Islet of Langerhans (tissue), 1 donor: ENCODE data around the gene TKFC.

ENCODE experiments used
- FAIRE-seq: peaks from one replicate; lab custom pipeline; 2011; peaks lifted over from hg19 to GRCh38; lab: Jason Lieb, UNC

TKFC gene

DNA sequence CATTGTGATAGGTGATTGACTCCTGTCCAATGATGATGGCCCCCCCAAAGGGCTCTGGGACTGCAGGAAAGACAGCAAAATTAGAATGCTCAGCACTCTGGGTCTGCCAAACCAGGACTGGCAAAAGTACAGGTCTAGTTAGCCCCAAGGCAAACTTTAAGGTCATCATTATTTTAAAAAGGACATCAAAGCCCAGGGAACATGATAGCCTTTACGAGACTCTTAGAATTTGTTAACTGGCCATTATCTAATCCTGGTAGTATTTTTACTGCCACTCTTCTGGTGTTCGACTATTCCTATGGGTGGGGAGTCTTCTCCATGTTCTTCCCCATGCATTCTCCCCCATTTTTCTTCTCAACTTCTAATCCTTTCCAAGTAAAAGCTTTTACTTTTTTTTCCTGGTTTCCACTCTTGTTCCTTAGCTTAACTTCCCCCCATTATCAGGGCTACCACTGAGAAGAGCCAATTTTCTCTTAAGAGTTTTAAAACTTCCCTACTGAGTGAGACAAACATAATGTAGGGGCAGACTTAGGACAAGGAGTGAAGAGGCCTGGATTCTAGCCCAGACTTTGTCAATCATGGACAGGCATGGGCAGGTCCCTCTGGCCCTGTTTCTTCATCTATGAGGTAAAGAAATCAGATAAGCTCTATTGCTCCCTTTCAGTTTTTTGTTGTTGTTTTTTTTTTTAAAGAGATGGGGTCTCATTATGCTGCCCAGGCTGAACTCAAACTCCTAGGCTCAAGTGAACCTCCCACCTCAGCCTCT is 7.2 kb upstream of the TKFC start:
- no peak for FAIRE-seq

DNA sequence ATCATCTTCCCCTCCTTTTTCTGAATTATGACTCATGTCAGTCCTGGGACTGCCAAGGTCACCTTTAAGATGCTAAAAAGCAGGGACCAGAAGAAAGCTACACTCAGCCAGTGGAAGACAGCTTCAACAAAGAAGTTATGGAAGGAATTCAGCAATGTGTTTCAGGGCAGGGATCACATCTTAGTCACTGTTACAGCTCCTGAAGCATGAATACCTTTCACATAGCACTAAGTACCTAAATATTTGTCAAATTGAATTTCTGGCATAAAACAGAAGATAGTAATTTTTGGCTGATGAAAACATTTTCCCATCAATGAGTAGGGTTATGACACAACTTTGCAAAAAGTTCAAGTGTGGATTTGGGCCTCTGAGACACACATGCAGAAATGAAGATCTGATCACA is 5.4 kb upstream of the TKFC start:
- FAIRE-seq = no peak

DNA sequence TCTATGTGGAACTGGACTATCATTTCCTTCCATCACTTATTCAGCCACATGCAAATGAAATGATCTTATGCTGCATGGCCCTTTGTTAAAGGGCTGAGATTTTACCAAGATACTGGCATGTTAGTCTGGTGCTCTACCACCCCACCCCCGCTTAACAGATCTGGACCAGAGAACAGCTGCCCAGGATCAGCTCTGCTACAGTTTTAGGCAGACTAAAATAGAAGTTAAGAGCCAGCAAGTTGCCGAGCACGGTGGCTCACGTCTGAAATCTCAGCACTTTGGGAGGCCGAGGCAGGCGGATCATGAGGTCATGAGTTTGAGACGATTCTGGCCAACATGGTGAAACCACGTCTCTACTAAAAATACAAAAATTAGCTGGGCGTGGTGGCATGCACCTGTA is 4.7 kb upstream of the TKFC start:
- no peak for FAIRE-seq

DNA sequence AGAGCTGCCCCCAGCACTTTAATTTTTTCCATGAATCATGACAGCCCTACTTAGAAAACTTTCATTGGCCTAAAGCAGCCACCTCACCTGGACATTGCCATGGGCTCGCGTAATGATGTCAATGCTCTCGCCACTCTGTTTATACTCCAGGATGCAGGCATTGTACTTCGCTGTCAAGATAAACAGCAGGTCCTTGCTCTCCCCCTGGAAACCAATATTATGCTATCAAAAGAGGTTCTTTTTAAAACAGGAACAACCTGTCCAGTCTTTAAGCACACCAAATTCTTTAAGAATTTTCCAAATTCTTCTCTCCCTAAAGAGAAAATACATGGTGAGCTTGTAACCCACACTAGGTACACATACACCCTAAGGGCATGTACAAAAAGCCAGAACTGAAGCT is 3.2 kb upstream of the TKFC start:
- no peak for FAIRE-seq

DNA sequence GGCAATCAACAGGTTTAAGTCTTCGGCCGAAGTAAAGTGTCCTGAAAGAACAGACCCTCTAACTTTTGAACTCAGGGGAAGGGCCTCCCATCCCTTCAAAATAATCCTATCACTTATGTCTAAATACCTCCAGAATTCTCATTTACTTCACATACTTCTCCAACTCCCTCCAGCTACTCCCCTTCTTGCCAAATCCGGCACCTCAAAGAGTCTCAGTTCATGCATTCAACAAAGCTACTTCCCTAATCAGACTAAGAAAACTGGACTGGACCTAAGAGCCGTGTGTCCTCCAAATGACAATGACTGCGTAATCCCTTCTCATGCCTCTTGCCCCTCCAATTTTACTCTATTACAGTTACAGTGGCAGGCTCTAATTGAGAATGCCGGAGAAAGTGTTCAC is 1.4 kb upstream of the TKFC start:
- FAIRE-seq = no peak

DNA sequence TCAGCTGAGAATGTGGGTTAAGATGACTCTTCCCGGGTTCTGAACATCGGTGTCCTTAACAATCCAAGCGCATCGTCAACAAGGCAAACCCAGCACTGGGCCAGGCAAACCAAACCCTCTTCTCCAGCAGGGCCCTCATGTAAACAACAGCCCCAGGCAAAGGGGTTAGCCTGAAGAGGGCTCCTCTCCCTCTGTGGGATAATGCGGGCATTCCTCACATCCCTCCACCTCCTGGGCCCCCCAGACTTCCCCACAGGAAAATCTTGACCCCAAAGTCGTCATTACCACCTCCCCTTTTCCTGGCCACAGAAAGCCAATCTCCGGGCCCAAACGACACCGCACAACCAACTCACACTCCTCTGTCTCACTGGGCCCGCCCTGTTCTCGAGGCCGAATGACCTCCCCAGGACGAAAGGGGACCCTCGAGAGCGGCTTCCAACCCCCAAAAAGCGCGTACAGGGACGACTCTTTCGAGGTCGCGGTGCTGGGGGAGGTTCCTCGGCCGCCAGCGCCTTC is 689 bp upstream of the TKFC start:
- FAIRE-seq = no peak

DNA sequence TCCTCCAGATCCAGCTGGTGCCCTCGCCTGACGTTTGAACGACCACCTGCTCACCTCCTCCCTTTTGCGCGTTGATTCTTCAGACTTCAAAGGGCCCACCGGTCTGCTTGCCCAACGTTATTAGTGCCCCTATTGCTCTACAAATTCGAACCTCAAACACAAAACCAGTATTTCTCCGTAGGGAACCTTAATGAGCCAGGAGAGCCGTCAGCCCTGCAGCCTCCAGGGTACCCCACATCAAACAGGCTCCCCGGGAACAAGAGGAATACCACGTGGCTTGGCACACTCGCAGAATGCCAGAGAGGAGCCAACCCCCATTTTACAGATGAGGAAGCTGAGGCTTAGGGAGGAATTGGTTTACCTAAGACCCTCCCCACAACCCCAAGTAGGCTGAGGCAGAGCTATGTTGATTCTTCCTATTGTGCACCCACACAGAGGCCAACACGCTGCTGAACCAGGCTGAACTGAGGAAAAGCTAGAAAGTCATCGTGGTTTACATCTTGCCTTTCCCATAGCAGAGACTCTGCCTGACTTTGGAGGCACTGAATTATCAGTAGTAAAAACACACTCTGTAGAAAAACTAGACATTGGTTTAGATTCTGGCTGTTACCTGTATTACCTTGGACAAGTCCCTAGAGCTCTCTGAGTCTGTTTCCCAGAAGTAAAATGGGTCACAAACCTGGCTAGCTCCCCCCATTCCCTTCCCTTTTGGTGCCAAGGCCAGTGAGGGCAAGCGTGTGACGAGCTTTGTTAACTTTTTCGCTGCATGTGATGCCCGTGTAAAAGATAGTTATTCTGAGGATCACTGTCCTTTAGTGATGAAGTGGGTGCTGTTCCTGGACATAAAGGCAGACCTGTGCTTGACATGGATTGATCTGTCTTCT is 764 bp downstream of the TKFC start:
- no peak for FAIRE-seq

DNA sequence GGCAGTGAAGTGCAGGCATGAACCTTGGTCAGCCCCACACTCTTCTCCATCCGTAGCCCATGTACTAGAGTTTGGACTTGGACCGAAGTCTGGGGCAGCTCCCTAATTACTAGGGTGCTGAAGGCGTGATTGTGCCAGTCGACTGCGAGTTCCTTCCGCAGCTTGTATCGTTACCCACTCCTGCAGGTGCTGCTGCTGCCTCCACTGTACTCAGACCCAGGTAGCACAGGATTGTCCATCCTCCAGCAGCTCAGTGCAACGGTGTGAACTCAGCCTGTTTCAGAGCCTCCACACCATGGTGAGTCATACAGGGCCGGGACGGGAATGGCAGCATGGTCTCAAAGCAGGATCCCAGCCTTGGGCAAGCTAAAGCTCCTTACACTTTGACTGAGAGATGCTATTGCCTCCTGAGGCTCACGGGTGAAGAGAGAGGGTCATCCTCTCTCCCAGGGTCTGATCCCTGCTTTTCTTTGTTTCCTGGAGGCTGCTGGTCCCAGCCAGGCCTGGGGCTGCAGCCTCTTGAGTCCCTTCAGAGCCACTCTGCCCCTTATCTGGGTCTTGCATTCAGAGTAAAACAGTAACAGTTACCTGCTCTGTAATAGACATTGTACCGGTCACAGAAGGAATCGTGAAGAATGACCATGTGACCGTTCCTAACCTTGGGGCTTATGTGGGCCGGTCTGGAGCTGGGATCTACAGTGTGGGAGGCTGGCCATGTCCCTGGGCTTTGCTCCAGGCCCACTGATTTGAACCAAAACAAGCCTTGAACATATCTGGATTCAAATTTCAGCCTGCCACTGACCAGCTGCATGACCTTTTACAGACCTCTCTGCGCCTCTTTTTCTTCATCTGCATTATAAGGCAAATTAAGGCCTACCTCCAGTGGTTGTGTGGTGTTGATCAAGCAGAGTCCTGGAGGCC is 1.7 kb downstream of the TKFC start:
- FAIRE-seq = no peak

DNA sequence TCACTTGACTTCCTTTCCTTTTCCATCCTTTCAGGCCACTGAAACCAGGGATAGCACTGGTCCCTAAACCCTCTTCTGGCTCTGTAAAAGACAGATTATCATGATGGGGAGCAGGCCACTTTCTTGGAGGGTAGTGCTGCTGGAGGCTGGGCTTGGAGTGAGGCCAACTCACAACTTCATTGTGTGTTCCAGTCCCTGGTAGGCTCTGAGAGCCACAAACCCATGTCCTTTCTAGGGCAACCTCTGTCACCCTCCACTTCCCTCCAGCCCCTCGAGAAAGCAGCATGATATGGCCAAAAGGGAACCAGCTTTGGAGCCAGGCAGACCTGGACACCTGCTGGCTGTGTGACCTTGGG is 2.3 kb downstream of the TKFC start:
- FAIRE-seq = no peak

DNA sequence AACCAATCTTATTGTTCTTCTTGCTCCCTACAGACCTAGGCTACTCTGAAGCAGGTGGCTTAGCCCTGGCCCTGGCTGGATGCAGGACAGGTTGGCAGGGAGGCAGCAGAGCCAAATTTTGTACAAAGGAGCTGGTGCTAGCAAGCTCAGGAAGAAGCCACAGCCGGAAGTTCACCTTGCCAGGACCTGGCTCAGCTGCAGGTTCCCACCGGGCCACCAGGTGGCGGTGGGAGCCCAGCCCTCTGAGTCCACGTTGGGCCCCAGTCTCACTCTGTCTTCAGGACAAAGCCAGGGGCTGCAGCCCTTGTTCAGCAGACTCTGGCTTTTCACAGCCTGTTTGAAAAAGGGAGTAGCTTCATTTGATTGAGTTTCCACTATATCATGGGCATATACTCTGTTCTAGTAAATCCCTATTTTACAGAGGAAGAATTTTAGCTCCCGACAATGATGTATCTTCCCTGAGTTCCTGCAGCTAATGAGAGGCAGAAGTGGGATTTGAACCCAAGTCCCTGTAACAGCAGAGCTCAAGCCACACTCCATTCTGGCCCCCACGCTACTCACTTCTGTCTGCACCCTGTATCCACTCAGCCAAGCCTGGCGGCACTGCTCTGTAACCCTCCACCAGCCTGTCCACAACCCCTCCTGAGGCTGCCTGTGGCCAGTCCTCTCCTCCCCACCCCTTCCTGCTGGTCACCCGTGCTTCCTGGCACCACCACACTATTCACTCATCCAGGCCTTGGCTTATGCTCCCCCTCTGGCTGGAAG is 3.3 kb downstream of the TKFC start:
- FAIRE-seq = no peak

DNA sequence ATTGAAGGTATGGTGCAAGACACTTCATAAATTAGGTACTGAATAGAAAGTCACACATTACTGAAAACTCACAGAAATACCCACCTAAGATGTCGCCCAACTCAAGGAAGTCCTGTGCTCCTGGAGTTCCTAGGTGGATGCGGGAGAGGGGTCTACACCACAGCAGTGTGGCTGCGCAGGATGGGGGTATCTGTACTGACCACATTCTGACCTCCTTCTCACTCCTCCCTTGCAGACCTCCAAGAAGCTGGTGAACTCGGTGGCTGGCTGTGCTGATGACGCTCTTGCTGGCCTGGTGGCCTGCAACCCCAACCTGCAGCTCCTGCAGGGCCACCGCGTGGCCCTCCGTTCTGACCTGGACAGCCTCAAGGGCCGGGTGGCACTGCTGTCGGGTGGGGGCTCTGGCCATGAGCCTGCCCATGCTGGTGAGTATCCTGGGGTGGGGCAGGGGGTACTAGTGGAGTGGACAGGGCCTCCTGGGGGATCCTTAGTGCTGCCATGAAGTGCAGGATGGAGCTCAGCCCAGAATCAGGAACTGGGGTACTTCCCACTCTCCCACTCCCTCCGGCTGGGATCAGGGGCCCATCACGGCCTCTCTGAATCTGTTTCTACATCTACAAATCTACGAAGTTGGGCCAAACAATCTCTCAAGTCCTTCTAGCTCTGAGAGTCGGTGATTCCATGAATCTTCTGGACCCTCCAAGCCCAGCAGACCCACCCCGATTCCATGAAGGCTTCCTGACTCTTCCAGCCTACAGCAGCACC is 4.9 kb downstream of the TKFC start:
- FAIRE-seq = no peak

DNA sequence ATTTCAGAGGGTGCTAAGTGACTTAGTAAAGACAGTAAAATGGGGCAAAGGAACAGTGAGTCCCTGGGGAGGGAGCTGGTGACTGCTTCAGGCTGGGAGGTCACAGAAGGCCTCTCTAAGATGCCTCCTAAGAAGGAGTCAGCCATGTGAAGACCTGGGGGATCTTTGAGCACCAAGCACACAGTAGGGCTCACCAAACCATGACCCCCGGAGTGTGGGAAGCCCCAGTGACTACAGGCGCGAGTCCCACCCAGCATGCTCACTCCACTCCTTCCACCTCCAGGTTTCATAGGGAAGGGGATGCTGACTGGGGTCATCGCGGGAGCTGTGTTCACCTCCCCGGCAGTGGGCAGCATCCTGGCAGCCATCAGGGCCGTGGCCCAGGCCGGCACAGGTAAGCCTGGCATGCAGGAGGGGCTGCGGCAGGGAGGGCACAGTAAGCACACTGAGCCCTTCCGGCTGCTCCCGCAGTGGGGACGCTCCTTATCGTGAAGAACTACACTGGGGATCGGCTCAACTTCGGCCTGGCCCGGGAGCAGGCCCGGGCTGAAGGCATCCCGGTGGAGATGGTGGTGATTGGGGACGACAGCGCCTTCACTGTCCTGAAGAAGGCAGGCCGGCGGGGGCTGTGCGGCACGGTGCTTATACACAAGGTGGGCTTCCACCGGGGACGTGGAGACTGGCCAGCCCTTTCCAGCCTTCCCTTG is 5.9 kb downstream of the TKFC start:
- no peak for FAIRE-seq

DNA sequence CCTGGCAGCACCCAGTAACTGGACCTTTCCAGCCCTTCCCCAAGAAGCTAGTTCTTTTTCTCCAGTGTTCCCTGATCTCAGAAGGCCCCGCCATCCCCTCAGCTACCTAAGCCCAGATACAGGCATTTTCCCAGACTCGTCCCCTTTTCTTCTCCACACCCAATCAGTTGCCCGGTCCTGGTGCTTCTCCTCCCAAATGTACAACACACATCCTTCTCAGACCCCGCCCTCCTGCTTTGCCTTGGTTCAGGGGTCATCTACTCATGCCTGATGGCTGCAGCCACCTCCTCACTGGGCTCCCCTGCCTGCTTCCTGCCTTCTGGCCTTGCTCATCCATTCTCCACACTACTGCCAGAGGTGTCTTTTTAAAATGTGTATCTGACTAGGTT is 6.5 kb downstream of the TKFC start:
- no peak for FAIRE-seq

DNA sequence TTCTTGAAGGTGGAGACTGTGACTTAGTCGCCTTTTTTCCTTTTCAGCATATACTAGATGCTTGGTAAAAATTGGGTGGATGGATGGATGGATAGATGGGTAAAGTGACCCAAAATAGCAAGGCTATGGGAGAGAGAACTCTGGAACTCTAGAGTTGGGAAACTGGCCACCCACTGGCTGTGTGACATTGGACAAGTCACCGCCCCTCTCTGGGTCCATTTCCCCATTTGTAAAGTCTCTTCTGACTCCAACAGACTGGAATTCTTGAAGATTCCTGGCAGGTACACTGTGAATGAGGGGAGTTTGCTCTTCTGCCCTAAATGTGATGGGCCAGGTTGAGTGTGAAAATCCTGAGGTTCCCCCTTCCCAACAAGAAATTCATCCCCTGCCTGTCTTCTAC is 8.0 kb downstream of the TKFC start:
- no peak for FAIRE-seq

DNA sequence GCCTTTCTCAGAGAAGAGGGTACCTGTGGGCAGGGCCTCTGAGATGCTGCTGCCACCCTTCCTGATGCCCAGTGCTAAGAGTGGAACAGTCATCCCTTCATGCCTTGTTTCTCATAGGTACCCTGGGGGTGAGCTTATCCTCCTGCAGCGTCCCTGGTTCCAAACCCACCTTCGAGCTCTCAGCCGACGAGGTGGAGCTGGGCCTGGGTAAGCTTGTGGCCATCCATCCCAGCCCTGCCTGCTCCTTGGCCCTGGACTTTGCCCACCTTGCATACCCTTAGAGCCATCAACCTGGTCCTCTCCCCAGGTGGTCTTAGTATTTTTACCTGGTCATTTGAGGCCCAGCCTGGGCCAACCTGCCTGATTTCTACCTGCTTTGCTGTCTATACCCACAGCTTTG is 8.7 kb downstream of the TKFC start:
- FAIRE-seq = no peak

DNA sequence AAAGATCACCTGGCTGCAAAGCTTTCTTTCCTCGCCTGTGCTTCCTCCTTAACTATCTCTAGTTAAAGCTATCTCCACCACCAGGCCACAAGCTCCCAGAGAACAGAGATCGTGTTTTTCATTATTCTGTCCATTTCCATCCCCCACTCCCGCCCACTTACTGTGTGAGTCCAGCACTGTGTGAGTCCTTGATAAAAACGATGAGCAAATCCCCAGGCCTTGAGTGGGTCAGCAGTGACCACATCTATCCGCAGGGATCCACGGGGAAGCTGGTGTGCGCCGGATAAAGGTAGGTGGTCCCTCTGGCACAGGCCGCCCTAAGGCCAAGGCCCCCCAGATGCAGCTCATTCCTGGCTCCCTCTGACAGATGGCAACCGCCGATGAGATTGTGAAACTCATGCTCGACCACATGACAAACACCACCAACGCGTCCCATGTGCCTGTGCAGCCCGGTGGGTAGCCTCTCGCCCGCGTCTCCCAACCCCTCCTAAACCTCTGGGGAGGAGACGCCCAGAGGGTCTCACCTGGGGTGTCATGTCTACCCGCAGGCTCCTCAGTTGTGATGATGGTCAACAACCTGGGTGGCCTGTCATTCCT is 9.3 kb downstream of the TKFC start:
- FAIRE-seq = no peak

DNA sequence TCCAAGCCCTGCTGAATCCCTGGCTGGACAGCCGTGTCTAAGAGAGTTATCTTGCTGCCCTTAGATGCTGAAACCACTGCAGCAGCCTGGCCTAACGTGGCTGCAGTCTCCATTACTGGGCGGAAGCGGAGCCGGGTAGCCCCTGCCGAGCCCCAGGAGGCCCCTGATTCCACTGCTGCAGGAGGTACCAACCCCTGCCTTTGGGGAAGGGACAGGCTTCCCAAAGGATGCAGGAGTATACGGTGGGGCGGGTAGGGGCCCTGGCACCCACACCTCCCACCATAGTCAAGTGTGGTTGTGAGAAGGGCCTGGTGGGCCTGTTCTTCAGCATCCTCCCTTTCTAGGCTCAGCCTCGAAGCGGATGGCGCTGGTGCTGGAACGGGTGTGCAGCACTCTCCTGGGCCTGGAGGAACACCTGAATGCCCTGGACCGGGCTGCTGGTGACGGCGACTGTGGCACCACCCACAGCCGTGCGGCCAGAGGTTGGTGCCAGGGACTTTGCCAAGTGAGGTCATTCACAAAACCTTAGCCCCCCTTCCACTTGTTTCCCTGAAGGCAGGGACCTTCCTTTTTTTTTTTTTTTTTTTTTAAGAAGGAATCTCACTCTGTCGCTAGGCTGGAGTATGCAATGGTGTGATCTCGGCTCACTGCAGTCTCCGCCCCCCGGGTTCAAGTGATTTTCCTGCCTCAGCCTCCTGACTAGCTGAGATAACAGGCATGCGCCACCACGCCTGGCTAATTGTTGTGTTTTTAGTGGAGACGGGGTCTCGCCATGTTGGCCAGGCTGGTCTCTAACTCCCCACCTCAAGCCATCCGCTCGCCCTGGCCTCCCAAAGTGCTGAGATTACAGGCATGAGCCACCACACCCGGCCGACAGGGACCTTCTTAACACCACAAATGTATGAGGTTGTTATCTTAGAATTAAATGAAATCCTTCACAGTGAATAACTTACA is 11.0 kb downstream of the TKFC start:
- no peak for FAIRE-seq

DNA sequence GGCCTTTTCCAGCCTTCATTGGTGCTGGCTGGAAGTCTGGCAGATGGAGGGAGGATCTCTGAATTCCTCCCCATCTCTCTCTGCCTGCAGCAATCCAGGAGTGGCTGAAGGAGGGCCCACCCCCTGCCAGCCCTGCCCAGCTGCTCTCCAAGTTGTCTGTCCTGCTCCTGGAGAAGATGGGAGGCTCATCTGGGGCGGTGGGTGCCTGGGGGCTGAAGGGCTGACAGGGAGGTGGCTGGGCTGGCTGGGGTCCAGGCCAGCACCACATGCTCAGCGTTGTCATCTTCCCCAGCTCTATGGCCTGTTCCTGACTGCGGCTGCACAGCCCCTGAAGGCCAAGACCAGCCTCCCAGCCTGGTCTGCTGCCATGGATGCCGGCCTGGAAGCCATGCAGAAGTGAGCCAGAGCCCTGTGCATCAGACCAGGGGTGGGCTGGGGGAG is 12.2 kb downstream of the TKFC start:
- FAIRE-seq = no peak
